GM21717 (cell line): Measurements from ENCODE around the gene NSD1.

Experiments used
- ATAC-seq: cut with Tn5 transposase; IDR thresholded peaks from one replicate; pipeline ENCODE4 v1.9.1; 2021; ENCODE audit warnings: mild to moderate bottlenecking, moderate library complexity; ENCODE audit not compliant: unreplicated experiment

The NSD1 gene

GRCh38 chr5:177275883-177276282 lies 142.3 kb downstream of the NSD1 start:
- ATAC-seq: no peak

- ATAC-seq: no peak
Observed at GRCh38 chr5:177276886-177277285, 143.3 kb downstream of the NSD1 start.

DNA sequence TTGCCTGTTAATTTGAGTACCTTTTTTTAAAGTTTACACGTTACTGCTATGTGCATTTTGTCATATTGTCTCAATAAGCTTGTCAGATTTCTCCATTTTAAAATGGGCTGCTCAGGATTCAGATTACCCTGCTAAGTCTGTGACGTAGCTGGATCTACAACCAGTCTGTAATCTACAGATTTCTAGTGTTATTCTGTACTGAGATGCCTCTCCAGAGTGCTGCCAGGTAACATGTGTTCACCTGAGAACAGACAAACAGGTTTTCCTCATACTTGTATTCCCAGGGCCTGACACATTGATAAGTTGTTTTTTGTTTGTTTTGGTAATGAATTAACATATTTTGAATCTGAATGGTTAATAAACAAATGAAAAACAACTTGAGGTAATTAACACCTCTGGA lies 154.6 kb downstream of the NSD1 start:
- no peak for ATAC-seq

DNA sequence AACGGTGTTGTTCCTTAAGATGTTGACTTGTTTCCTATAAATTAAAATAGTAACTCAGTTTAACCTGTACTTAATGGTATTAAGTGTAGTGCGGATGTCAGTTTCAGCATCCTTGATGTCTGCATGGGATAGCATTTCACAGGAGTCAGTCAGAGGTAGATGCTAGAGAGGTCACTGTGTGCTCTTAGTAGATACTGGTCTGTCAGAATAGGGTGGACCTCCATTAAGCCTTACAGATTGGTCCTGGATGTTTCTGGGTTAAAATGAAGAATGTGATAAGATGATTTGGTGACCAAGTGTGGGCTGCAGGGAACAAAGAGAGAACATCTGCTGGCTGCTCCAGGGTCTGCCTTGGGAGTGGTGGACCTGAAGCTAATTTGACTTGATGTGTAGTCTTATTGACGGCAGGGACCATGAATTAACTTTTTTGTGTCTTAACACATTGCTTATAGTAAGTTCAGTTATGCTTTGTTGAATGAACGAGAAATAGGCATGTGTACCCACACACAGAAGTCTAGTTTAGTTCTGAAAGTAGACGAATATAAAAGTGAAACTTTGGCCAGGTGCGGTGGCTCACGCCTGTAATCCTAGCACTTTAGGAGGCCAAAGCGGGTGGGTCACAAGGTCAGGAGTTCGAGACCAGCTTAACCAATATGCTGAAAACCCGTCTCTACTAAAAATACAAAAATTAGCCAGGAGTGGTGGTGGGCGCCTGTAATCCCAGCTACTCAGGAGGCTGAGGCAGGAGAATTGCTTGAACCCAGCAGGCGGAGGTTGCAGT lies 157.4 kb downstream of the NSD1 start:
- no peak for ATAC-seq

- no peak for ATAC-seq
Observed at GRCh38 chr5:177291735-177292134, 158.2 kb downstream of the NSD1 start.

- no peak for ATAC-seq
Observed at GRCh38 chr5:177293819-177294581, 160.4 kb downstream of the NSD1 start.

DNA sequence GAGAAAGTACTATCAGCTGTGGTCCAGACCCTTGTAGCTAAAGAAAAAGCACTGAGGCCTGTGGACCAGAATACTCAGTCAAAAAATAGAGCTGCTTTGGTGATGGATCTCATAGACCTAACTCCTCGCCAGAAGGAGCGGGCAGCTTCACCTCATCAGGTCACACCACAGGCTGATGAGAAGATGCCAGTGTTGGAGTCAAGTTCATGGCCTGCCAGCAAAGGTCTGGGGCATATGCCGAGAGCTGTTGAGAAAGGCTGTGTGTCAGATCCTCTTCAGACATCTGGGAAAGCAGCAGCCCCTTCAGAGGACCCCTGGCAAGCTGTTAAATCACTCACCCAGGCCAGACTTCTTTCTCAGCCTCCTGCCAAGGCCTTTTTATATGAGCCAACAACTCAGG lies 161.1 kb downstream of the NSD1 start:
- ATAC-seq: no peak

DNA sequence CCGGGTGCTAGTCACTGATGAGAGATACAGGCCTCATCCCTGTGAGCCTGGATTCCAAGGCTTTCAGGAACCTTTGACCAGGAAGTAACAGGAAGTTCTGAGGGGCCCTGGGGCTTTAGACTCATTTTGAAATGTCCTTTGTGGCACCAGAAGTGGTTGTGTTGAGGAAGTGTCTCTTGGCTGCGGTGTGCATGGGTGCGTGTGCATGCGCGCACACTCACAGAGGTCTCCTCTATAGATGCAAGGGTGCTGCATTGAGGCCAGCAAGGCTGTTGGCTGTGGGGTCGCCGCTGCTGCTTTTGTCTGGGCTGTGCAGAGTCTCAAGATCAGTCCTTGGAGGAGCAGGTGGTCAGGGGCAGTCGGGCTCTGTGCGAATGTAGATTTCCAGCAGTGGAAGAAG lies 162.4 kb downstream of the NSD1 start:
- ATAC-seq: no peak

DNA sequence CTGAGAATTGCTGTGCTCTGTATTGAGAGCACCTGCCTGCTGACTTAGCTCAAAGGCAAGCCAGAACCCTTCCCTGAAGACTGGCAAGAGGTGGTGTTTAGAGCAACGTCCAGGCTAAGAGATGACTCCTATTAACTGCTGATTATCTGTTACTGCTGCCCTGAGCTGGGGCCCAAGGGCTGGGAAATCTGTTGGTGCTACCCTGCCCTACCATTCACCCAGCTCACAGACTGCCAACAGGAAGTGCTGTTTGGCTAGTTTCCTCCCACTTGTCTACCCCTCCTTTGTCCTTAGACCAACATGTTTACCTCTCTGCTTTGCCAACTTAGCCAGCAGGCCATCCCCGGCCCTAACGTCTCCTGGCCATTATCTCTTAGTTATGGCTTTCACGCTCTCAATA lies 163.0 kb downstream of the NSD1 start:
- no peak for ATAC-seq

DNA sequence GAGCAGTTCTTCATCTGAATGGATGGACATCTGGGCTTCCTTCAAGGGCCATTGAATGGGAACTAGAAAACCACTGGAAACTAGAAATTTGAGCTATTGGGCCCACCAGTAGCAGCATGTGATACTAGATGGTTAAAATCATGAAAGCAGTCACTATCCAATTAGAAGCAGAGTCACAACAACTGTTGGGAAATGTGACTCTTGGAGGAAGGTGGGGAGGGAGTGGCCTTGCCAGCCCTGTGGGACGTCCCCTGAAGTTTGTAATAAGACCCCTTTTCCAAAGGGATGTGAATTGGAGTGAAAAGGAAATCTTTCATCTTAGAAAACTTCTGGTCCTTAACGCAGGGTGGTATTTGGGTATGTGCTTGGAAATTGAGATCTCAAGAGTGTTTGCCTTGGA lies 164.3 kb downstream of the NSD1 start:
- no peak for ATAC-seq

DNA sequence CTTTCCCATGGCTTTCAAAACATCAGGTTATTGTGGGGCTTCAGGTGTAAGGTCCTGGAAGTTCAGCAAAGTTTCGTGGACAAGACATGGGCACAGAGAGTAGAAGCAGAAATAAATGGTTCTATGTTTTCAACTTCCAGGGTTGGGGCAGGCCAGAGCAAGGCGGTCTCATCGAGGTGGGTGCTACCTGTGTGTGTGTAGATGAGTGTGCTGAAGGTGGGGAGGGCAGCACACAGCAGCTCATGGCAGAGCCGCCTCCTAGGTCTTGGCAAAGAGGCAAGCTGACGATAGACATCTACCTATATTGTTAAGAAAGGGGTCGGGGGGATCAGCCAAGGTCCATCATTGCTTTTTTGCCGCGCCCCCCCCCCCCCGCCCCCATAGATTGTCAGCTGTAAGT lies 166.1 kb downstream of the NSD1 start:
- no peak for ATAC-seq

- ATAC-seq: peak; percentile 38
Observed at GRCh38 chr5:177300236-177300880, 166.8 kb downstream of the NSD1 start.

DNA sequence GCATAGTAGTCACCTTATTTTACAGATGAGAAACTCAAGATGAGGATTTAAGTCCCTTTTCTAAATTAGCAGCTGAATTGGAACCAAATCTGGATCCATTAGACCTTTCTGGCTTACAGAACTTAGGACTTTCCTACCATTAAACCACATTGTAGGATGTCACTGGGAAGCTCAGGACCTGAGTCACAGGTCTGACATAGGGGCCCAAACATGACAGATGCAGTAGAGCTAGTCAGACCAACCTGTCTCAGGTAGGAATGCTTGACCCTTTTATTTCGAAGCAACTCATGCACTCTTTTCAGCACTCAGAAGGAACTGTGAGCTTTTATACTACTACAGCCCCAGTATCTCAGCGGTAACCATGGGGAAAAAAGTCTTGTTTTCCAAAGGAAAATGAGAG lies 167.4 kb downstream of the NSD1 start:
- no peak for ATAC-seq

- no peak for ATAC-seq
Observed at GRCh38 chr5:177301503-177302165, 168.1 kb downstream of the NSD1 start.

GRCh38 chr5:177302354-177303110 lies 169.0 kb downstream of the NSD1 start:
- no peak for ATAC-seq

GRCh38 chr5:177303121-177303924 lies 169.8 kb downstream of the NSD1 start, which contains the start of the genes PRELID1 and RAB24:
TSS of gene PRELID1 (plus strand) at chr5:177303799. CDS start at chr5:177303986, 187 bp downstream.
TSS of gene RAB24 (minus strand) at chr5:177303719. CDS start at chr5:177303288, 431 bp downstream.
- ATAC-seq: peak; percentile 43

DNA sequence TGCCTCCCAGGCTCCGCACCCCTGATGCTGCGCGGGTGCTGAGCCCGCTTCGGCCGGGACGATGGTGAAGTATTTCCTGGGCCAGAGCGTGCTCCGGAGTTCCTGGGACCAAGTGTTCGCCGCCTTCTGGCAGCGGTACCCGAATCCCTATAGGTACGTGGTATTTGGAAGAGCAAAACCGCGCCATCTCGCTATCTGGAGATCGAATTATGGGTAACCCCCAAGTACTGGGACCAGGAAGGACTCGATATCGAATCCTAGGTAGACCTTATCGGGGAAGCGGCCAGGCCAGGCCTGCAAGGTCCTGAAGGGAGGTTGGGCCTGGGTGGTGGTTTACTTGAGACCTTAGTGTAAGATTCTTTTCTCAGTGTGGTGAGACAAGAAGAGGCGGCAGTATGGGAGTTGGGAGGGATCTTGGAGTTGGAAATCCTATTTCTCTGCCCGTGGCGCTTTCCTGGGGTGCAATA lies 170.4 kb downstream of the NSD1 start:
- no peak for ATAC-seq

- no peak for ATAC-seq
Observed at GRCh38 chr5:177304392-177305119, 171.0 kb downstream of the NSD1 start.
